Measurements from ENCODE around the gene EXOSC10.
"Not testable (repeated sequence)": the region's sequence is repeated elsewhere in the genome, so short reads cannot be mapped to it uniquely, and the experiment has no call there.

The EXOSC10 gene

GRCh38 chr1:11109047-11109760 lies 9.5 kb upstream of the EXOSC10 start:
- DNase-seq (ENCODE audit: low read depth in 3 of 3): no peak

- no peak for DNase-seq (ENCODE audit: low read depth in 3 of 3)
These were observed 7.9 kb upstream of the EXOSC10 start for GRCh38 chr1:11107599-11107998.

- DNase-seq (ENCODE audit: low read depth in 3 of 3): no peak
These were observed 5.9 kb upstream of the EXOSC10 start for GRCh38 chr1:11105586-11105985.

GRCh38 chr1:11101347-11101746 lies 1.7 kb upstream of the EXOSC10 start:
- no peak for DNase-seq (ENCODE audit: low read depth in 3 of 3)

DNA sequence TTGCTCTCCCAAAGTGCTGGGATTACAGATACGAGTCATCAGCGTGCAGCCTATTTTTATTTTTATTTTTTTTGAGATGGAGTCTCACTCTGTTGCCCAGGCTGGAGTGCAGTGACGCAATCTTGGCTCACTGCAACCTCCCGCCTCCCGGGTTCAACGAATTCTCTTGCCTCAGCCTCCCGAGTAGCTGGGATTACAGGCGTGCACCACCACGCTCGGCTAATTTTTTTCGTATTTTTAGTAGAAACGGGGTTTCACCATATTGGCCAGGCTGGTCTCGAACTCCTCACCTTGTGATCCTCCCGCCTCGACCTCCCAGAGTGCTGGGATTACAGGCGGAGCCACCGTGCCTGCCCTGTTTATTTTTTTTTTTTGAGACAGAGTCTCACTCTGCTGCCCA lies 1.1 kb upstream of the EXOSC10 start:
- DNase-seq (ENCODE audit: low read depth in 3 of 3): not testable (repeated sequence)

GRCh38 chr1:11100149-11100493 lies 452 bp upstream of the EXOSC10 start:
- no peak for DNase-seq (ENCODE audit: low read depth in 3 of 3)

DNA sequence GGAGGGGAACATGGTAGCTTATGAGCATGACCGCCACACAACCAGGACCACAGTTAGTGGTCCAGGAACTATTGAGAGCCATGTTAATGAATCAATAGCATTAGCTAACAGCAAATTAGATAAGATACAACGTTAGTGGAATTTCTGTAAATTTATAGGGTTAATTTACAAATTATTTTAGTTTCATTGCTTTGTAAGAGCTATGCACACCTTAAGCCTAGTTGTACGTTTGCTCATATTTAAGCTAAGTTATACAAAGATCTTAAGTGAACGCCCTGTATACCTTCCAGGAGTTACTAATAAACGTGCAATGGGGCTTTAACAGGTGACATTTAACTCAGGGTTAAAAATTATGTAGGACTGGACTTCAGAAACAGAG lies 749 bp downstream of the EXOSC10 start:
- DNase-seq (ENCODE audit: low read depth in 3 of 3): no peak

DNA sequence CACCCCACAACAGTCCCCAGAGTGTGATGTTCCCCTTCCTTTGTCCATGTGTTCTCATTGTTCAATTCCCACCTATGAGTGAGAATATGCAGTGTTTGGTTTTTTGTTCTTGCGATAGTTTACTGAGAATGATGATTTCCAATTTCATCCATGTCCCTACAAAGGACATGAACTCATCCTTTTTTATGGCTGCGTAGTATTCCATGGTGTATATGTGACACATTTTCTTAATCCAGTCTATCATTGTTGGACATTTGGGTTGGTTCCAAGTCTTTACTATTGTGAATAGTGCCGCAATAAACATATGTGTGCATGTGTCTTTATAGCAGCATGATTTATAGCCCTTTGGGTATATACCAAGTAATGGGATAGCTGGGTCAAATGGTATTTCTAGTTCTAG lies 15.9 kb downstream of the EXOSC10 start:
- DNase-seq (ENCODE audit: low read depth in 3 of 3): not testable (repeated sequence)

DNA sequence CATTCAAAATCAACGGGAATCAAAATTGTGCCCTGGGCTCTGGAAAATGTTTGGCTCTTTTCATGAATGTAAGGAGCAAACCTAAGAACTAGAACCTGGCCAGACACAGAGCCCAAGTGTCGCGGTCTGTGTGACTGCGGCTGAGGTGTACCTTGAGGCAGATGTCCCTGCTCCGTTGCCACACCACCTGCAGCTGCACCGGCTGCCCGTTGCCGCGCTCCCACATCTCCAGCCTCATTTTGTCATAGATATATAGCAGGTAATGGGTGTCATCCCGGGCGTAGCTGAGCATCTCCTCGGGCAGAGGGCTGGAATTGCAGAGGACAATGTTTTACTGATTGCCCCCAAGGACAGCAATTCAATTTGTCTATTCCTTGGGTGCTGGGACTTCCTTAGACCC lies 18.7 kb downstream of the EXOSC10 start:
- no peak for DNase-seq (ENCODE audit: low read depth in 3 of 3)

- no peak for DNase-seq (ENCODE audit: low read depth in 3 of 3)
These were observed 21.0 kb downstream of the EXOSC10 start for GRCh38 chr1:11078631-11079030.

DNA sequence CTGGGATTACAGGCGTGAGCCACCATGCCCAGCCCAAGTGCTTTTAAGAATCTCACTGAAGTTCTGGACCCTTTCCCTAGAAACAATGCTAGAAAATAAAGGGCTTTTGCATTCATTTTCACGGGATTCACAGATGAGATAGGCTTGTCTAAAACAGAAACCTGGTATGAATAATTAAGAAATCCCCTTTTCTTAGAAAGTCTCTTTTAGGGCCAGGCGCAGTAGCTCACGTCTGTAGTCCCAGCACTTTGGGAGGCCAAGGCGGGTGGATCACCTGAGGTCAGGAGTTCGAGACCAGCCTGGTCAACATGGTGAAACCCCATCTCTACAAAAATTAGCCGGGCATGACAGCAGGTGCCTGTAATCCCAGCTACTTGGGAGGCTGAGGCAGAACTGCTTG lies 26.3 kb downstream of the EXOSC10 start:
- not testable (repeated sequence) for DNase-seq (ENCODE audit: low read depth in 3 of 3)

- no peak for DNase-seq (ENCODE audit: low read depth in 3 of 3)
These were observed 27.3 kb downstream of the EXOSC10 start for GRCh38 chr1:11072216-11072917.

DNA sequence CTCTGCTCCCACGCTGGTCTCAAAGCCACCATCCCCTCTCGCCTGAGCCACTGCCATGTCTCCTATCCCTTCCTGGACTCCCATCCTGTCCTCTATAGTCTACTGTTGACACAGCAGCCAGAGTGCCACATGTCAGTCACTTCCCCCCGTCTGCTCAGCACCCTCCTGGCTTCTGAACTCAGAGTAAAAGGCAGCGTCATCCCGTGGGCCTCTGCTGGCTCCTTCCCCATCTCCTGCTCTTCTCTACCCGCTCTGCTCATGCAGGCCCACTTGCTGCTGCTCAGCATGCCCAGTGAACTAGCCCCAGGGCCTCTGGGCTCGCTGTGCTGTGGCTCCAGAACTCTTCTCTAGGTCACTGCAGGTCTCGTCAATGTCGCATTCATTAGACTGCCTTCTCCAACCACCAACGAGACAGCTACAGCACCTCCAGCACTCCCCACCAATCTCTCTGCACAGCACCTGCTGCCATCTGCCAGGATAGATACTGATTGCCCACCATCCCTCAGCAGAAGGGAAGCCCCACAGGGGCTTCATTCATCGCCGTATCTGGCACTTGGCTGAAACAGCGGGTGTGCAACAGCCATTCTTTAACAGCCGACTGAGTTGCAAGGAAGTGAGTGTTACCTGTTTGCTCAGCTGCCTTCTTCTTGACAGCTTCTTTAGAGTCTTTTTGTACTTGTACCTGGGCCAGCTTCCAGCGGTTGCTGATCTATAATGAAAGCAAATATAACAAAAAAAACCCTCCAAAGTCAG lies 28.0 kb downstream of the EXOSC10 start:
- no peak for DNase-seq (ENCODE audit: low read depth in 3 of 3)

- DNase-seq (ENCODE audit: low read depth in 3 of 3): no peak
These were observed 28.8 kb downstream of the EXOSC10 start for GRCh38 chr1:11070876-11071275.

- no peak for DNase-seq (ENCODE audit: low read depth in 3 of 3)
These were observed 30.8 kb downstream of the EXOSC10 start for GRCh38 chr1:11068600-11069473.

DNA sequence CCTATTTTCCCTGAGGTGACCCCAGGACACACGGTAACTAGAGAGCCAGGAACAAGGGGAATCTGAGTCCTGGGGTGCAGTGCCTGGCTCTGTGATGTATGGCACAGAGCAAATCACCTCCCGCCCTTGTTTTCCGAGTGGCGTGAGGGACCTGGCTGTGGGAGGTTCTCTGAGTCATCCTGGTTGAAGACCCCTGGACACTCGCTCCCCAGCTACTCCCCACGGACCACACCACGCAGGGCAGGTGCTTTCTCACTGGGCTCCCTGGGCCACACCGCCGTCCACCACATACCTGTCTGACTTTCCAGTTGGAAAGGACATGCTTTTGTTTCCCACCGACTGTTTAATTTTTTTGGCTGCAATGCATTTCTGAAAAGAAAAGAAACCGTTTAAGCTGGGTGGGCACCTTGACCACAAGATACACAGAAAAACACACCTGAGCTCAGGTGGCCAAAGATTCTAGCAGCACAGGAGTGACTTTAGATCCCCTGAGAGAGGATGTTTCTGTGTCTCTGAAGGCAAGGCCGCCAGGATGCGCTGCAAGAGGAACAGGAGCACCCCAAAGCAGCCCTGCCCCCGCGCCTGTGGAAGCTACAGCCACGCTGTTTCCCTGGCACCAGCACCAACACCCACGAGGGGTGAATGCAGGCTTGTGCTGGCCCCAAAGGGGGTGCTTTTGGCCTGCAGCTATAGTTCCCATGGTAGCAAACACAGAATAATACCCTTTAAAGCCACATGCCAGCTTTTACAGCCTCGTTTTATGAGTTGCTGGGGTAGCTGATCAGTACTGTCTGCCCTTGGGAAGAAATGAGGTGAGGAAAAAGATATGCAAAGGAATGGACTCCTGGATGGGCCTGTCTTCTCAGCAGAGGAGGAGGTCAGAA lies 31.7 kb downstream of the EXOSC10 start:
- no peak for DNase-seq (ENCODE audit: low read depth in 3 of 3)

DNA sequence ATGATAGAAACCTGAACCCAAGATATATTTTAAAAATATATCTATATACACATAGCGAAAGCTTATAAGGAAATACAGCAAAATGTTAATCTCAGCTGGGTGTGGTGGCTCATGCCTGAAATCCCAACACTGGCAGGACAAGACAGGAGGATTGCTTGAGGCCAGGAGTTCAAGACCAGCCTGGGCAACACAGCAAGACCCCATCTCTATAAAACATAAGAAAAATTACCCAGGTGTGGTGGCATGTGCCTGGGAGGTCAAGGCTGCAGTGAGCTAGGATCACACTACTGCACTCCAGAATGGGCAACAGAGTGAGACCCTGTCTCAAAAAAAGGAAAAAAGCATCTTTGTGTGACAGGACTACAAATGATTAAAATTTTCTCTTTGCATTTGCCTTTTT lies 33.9 kb downstream of the EXOSC10 start:
- DNase-seq (ENCODE audit: low read depth in 3 of 3): no peak

DNA sequence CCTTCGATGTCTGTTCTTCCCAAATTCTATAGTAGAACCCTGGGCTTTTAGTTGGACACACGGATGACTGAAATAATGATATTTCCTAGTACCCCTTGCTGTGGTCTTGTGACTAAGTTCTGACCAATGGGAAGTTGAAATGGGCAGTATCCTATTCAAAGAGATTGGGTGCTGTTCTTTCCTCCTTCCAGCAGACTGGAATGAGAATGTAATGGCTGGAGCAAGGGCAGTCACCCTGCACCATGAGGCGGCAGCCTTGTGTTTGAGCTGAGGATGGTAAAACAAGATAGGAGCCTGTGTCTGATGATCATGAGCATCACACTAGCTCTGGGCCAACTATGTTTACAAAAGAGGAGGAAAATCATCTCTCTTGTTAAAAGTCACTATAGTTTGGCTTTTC lies 34.7 kb downstream of the EXOSC10 start:
- no peak for DNase-seq (ENCODE audit: low read depth in 3 of 3)

GRCh38 chr1:11063937-11064537 lies 35.6 kb downstream of the EXOSC10 start:
- DNase-seq (ENCODE audit: low read depth in 3 of 3): not testable (repeated sequence)

GRCh38 chr1:11062965-11063401 lies 36.7 kb downstream of the EXOSC10 start:
- DNase-seq (ENCODE audit: low read depth in 3 of 3): no peak

All from stimulated activated CD4-positive, alpha-beta T cell treated with anti-CD3 and anti-CD28 coated beads, TNF-alpha, amount 100 ng/mL, for 24 hours (primary cell).